ENCODE measurements around the gene RPTOR.
"Not testable (repeated sequence)": the region's sequence is repeated elsewhere in the genome, so short reads cannot be mapped to it uniquely, and the experiment has no call there.

Gene RPTOR

GRCh38 chr17:80744725-80745124 is 200.1 kb downstream of the RPTOR start:
- not testable (repeated sequence) for DNase-seq (ENCODE audit: low spot score)

- no peak for DNase-seq (ENCODE audit: low spot score)
Measured at GRCh38 chr17:80745183-80745582, 200.5 kb downstream of the RPTOR start.

- DNase-seq (ENCODE audit: low spot score), result no peak
Measured at GRCh38 chr17:80746262-80746935, 201.8 kb downstream of the RPTOR start.

GRCh38 chr17:80747469-80747868 is 202.8 kb downstream of the RPTOR start:
- DNase-seq (ENCODE audit: low spot score), result no peak

- DNase-seq (ENCODE audit: low spot score), result no peak
Measured at GRCh38 chr17:80749611-80750010, 205.0 kb downstream of the RPTOR start.

GRCh38 chr17:80750263-80750662 is 205.6 kb downstream of the RPTOR start:
- DNase-seq (ENCODE audit: low spot score), result no peak

GRCh38 chr17:80751070-80751945 is 206.7 kb downstream of the RPTOR start:
- no peak for DNase-seq (ENCODE audit: low spot score)

GRCh38 chr17:80751946-80752581 is 207.4 kb downstream of the RPTOR start:
- DNase-seq (ENCODE audit: low spot score), result no peak

- no peak for DNase-seq (ENCODE audit: low spot score)
Measured at GRCh38 chr17:80753685-80754345, 209.2 kb downstream of the RPTOR start.

GRCh38 chr17:80754846-80755245 is 210.2 kb downstream of the RPTOR start:
- DNase-seq (ENCODE audit: low spot score), result no peak

GRCh38 chr17:80755650-80756405 is 211.2 kb downstream of the RPTOR start:
- no peak for DNase-seq (ENCODE audit: low spot score)

GRCh38 chr17:80758481-80759376 is 214.1 kb downstream of the RPTOR start:
- DNase-seq (ENCODE audit: low spot score), result no peak

- no peak for DNase-seq (ENCODE audit: low spot score)
Measured at GRCh38 chr17:80759377-80759673, 214.7 kb downstream of the RPTOR start.

- DNase-seq (ENCODE audit: low spot score), result no peak
Measured at GRCh38 chr17:80760511-80760911, 215.9 kb downstream of the RPTOR start.

- peak; percentile 82 for DNase-seq (ENCODE audit: low spot score)
Measured at GRCh38 chr17:80761110-80761871, 216.7 kb downstream of the RPTOR start.

GRCh38 chr17:80762076-80762475 is 217.4 kb downstream of the RPTOR start:
- DNase-seq (ENCODE audit: low spot score), result no peak

- no peak for DNase-seq (ENCODE audit: low spot score)
Measured at GRCh38 chr17:80763293-80763867, 218.7 kb downstream of the RPTOR start.

- not testable (repeated sequence) for DNase-seq (ENCODE audit: low spot score)
Measured at GRCh38 chr17:80764627-80765145, 220.0 kb downstream of the RPTOR start.

- DNase-seq (ENCODE audit: low spot score), result no peak
Measured at GRCh38 chr17:80765241-80765961, 220.8 kb downstream of the RPTOR start.

Data from COLO829 (cell line).